Measurements from ENCODE around the gene KBTBD12. TPM values are rescaled to one million over a fixed set of nuclear protein-coding genes. Genes with fewer than 3 reads are reported as not detected.

KBTBD12 gene
- total and polyA plus RNA-seq, 2 experiments from 2014 or later, result not detected

GRCh38 chr3:127899766-127900165 lies 15.3 kb upstream of the KBTBD12 start:
- Histone ChIP-seq H2AFZ (no peak overlapping the region), H3K79me2 (ENCODE audit: insufficient read depth) (no peaks in the 10 kb centered on the region), H3K4me1 (ENCODE audit: insufficient read depth) (no peaks in the 10 kb centered on the region), H3K27me3 (replicated peaks; ENCODE audit: insufficient read depth) (peaks cover 16% of the 10 kb centered on the region), H3K4me3 (no peak overlapping the region), H3K36me3 (ENCODE audit: low read depth) (no peaks in the 10 kb centered on the region), H3K9ac (no peak overlapping the region), H4K20me1 (ENCODE audit: insufficient read depth) (no peaks in the 10 kb centered on the region), H3K27ac (no peak overlapping the region), H3K9me3 (ENCODE audit: low read depth) (no peaks in the 10 kb centered on the region), H3K9me2 (ENCODE audit: insufficient read depth) (no peaks in the 10 kb centered on the region), H3F3A (ENCODE audit: insufficient read depth) (no peaks in the 10 kb centered on the region), H3K4me2 (ENCODE audit: unreplicated experiment) (no peak overlapping the region)
- in situ Hi-C loops (cut with MboI), result no loop called here
- 71 to 80% methylated on average over 3 of the region's 3 CpGs for WGBS, 2 experiments (ENCODE audit: low coverage in 1 of 2, low lambda C conversion rate in 2 of 2, missing lambda C conversion rate in 2 of 2)
- DNase-seq, result no peak
- TF ChIP-seq EZH2 (IDR thresholded peaks at IDR 0.05; ENCODE audit: insufficient read depth, poor library complexity, severe bottlenecking) (no peak), EZH2phosphoT487 (IDR thresholded peaks at IDR 0.05; ENCODE audit: insufficient read depth, low read depth) (no peak)

- no peak overlapping the region for H3K9ac ChIP-seq
- peaks cover 22% of the 10 kb centered on the region for H3K27me3 ChIP-seq (replicated peaks; ENCODE audit: insufficient read depth)
- DNase-seq, result no peak
- in situ Hi-C loops (cut with MboI), result no loop called here
- H3F3A ChIP-seq (ENCODE audit: insufficient read depth), result no peaks in the 10 kb centered on the region
- no peaks in the 10 kb centered on the region for H3K36me3 ChIP-seq (ENCODE audit: low read depth)
- no peaks in the 10 kb centered on the region for H3K4me1 ChIP-seq (ENCODE audit: insufficient read depth)
- no peak overlapping the region for H2AFZ ChIP-seq
- 66 to 70% methylated on average over 5 of the region's 5 CpGs for WGBS, 2 experiments (ENCODE audit: low coverage in 1 of 2, low lambda C conversion rate in 2 of 2, missing lambda C conversion rate in 2 of 2)
- no peaks in the 10 kb centered on the region for H3K9me2 ChIP-seq (ENCODE audit: insufficient read depth)
- no peaks in the 10 kb centered on the region for H3K79me2 ChIP-seq (ENCODE audit: insufficient read depth)
- TF ChIP-seq EZH2 (IDR thresholded peaks at IDR 0.05; ENCODE audit: insufficient read depth, poor library complexity, severe bottlenecking), result no peak
- TF ChIP-seq EZH2phosphoT487 (IDR thresholded peaks at IDR 0.05; ENCODE audit: insufficient read depth, low read depth), result no peak
- no peak overlapping the region for H3K4me2 ChIP-seq (ENCODE audit: unreplicated experiment)
- H3K9me3 ChIP-seq (ENCODE audit: low read depth), result no peaks in the 10 kb centered on the region
- H4K20me1 ChIP-seq (ENCODE audit: insufficient read depth), result no peaks in the 10 kb centered on the region
- no peak overlapping the region for H3K4me3 ChIP-seq
- H3K27ac ChIP-seq, result no peak overlapping the region
Observed at GRCh38 chr3:127900536-127900935, 14.5 kb upstream of the KBTBD12 start.

GRCh38 chr3:127902486-127902885 lies 12.5 kb upstream of the KBTBD12 start:
- in situ Hi-C loops (cut with MboI), result no loop called here
- Histone ChIP-seq H4K20me1 (ENCODE audit: insufficient read depth) (no peaks in the 10 kb centered on the region), H3K9ac (no peak overlapping the region), H3K9me2 (ENCODE audit: insufficient read depth) (no peaks in the 10 kb centered on the region), H3K36me3 (ENCODE audit: low read depth) (no peaks in the 10 kb centered on the region), H3K27me3 (replicated peaks; ENCODE audit: insufficient read depth) (peaks cover 22% of the 10 kb centered on the region), H3K4me3 (no peak overlapping the region), H3K4me2 (ENCODE audit: unreplicated experiment) (no peak overlapping the region), H3K27ac (no peak overlapping the region), H3F3A (ENCODE audit: insufficient read depth) (no peaks in the 10 kb centered on the region), H2AFZ (no peak overlapping the region), H3K4me1 (ENCODE audit: insufficient read depth) (no peaks in the 10 kb centered on the region), H3K9me3 (ENCODE audit: low read depth) (no peaks in the 10 kb centered on the region), H3K79me2 (ENCODE audit: insufficient read depth) (no peaks in the 10 kb centered on the region)
- no peak for DNase-seq
- WGBS, 2 experiments (ENCODE audit: low coverage in 1 of 2, low lambda C conversion rate in 2 of 2, missing lambda C conversion rate in 2 of 2), result 44 to 45% methylated on average over 6 of the region's 6 CpGs
- TF ChIP-seq EZH2 (IDR thresholded peaks at IDR 0.05; ENCODE audit: insufficient read depth, poor library complexity, severe bottlenecking) (no peak), EZH2phosphoT487 (IDR thresholded peaks at IDR 0.05; ENCODE audit: insufficient read depth, low read depth) (no peak)

- Histone ChIP-seq H3K4me3 (no peak overlapping the region), H2AFZ (no peak overlapping the region), H3K79me2 (ENCODE audit: insufficient read depth) (no peaks in the 10 kb centered on the region), H3K4me2 (ENCODE audit: unreplicated experiment) (no peak overlapping the region), H3F3A (ENCODE audit: insufficient read depth) (no peaks in the 10 kb centered on the region), H4K20me1 (ENCODE audit: insufficient read depth) (no peaks in the 10 kb centered on the region), H3K36me3 (ENCODE audit: low read depth) (no peaks in the 10 kb centered on the region), H3K9me3 (ENCODE audit: low read depth) (no peaks in the 10 kb centered on the region), H3K27ac (no peak overlapping the region), H3K9me2 (ENCODE audit: insufficient read depth) (no peaks in the 10 kb centered on the region), H3K4me1 (ENCODE audit: insufficient read depth) (no peaks in the 10 kb centered on the region), H3K9ac (no peak overlapping the region), H3K27me3 (replicated peaks; ENCODE audit: insufficient read depth) (peaks cover 32% of the 10 kb centered on the region)
- DNase-seq, result no peak
- TF ChIP-seq EZH2phosphoT487 (IDR thresholded peaks at IDR 0.05; ENCODE audit: insufficient read depth, low read depth) (no peak), EZH2 (IDR thresholded peaks at IDR 0.05; ENCODE audit: insufficient read depth, poor library complexity, severe bottlenecking) (no peak)
- WGBS, 2 experiments (ENCODE audit: low coverage in 1 of 2, low lambda C conversion rate in 2 of 2, missing lambda C conversion rate in 2 of 2), result 58 to 64% methylated on average over 6 of the region's 6 CpGs
- in situ Hi-C loops (cut with MboI), result no loop called here
Observed at GRCh38 chr3:127903611-127904375, 11.2 kb upstream of the KBTBD12 start.

Measured in GM23248 (cell line).